HepG2 (cell line): ENCODE results near the gene MGAT4C. TPM values are rescaled to one million over a fixed set of nuclear protein-coding genes. Genes with fewer than 3 reads are reported as not detected.

ENCODE experiments used
- ATAC-seq: fragments of 200-7000 bp; cut with Tn5 transposase; 3 replicates; pipeline ENCODE4 v1.9.1; 2020; ENCODE audit warnings: mild to moderate bottlenecking, moderate library complexity
- BruUV-seq: library from RNA; stranded (reverse); fragments of 400-500 nt; replicated peaks from 2 replicates; lab custom pipeline; 2021; lab: Mats Ljungman, UMichigan
- CTCF ChIA-PET: fragments of 300-600 bp; formaldehyde crosslinking; extraction: SDS; loops from one replicate; lab custom pipeline; 2021; ENCODE audit warnings: low total read pairs, inconsistent platforms, low intra/inter-chr PET ratio; lab: Yijun Ruan, JAX
- POLR2A ChIA-PET: fragments of 350-600 bp; sonication (Branson Sonifier 250); formaldehyde crosslinking; loops from one replicate; lab custom pipeline; 2020; ENCODE audit warnings: antibody characterized with exemption, inconsistent platforms; lab: Yijun Ruan, JAX
- DNase-seq: peaks from one replicate; pipeline ENCODE4 v3.0.0-alpha.2; 2015; ENCODE audit warnings: low spot score
- FAIRE-seq: peaks from 3 replicates; lab custom pipeline; 2011; peaks lifted over from hg19 to GRCh38; lab: Jason Lieb, UNC
- H2AFZ ChIP-seq: one replicate; pipeline ENCODE4 v1.6.1; 2011; ENCODE audit warnings: low read length, inconsistent platforms
- H3K27ac ChIP-seq: fragments of 300-600 bp; 3 replicates; pipeline ENCODE4 v1.8.0; 2011; ENCODE audit warnings: mixed run types, mild to moderate bottlenecking, mixed read lengths, low read length, inconsistent platforms; ENCODE audit not compliant: insufficient read depth; ENCODE audit errors: extremely low read length
- H3K27me3 ChIP-seq, 2 experiments: fragments of 200-600 bp in 1 of 2; 2 replicates in 1 of 2; 3 replicates in 1 of 2; pipeline versions ENCODE4 v1.6.0 to v1.8.0; 2011; ENCODE audit warnings: low read length in 2 of 2, mild to moderate bottlenecking in 2 of 2, moderate library complexity in 2 of 2, inconsistent platforms in 1 of 2; ENCODE audit not compliant: insufficient read depth in 2 of 2, control insufficient read depth in 1 of 2
- H3K36me3 ChIP-seq, 2 experiments: fragments of 200-600 bp in 1 of 2; replicated peaks in 1 of 2; 2 replicates in 1 of 2; 3 replicates in 1 of 2; pipeline versions ENCODE4 v1.5.1 to v1.8.0; 2011; ENCODE audit warnings: low read length in 2 of 2, inconsistent platforms in 1 of 2; ENCODE audit not compliant: insufficient read depth in 2 of 2, control insufficient read depth in 1 of 2
- H3K4me1 ChIP-seq: 2 replicates; pipeline ENCODE4 v1.5.1; 2012; ENCODE audit warnings: low read length, inconsistent platforms; ENCODE audit not compliant: insufficient read depth
- H3K4me2 ChIP-seq: 2 replicates; pipeline ENCODE4 v1.6.0; 2011; ENCODE audit warnings: low read depth, low read length, inconsistent platforms
- H3K4me3 ChIP-seq, 3 experiments: fragments of 200-600 bp in 1 of 3; sonication (generic), shearing (Covaris generic) in 1 of 3; replicated peaks in 1 of 3; 2 replicates each; pipeline ENCODE4 v1.5.1; 2011 to 2016; ENCODE audit warnings: low read length in 3 of 3, inconsistent platforms in 2 of 3, low read depth in 2 of 3, mild to moderate bottlenecking in 2 of 3, control low read depth in 1 of 3, mixed read lengths in 1 of 3; ENCODE audit not compliant: insufficient read depth in 1 of 3
- H3K79me2 ChIP-seq: one replicate; pipeline ENCODE4 v1.6.1; 2011; ENCODE audit warnings: low read length, inconsistent platforms; ENCODE audit not compliant: insufficient read depth
- H3K9ac ChIP-seq: 2 replicates; pipeline ENCODE4 v1.6.0; 2011; ENCODE audit warnings: mild to moderate bottlenecking, low read depth, low read length, inconsistent platforms; ENCODE audit not compliant: insufficient read depth
- H3K9me3 ChIP-seq: 2 replicates; pipeline ENCODE4 v1.5.1; 2012; ENCODE audit warnings: mild to moderate bottlenecking, low read length
- H4K20me1 ChIP-seq: 2 replicates; pipeline ENCODE4 v1.6.0; 2011; ENCODE audit warnings: inconsistent platforms, mild to moderate bottlenecking, low read length, moderate library complexity; ENCODE audit not compliant: insufficient read depth
- AGO2 ChIP-seq: fragments of 200-400 bp; formaldehyde crosslinking; optimal IDR thresholded peaks from 2 replicates; pipeline ENCODE3; 2017; ENCODE audit warnings: mild to moderate bottlenecking, low read depth, low read length, moderate library complexity
- ATM ChIP-seq: fragments of 450-650 bp; IDR thresholded peaks from 2 replicates; pipeline ENCODE4 v1.7.1; 2017; ENCODE audit warnings: mild to moderate bottlenecking, borderline replicate concordance
- DNMT1 ChIP-seq: sonication (generic); formaldehyde crosslinking; IDR thresholded peaks from 2 replicates; pipeline ENCODE4 v1.5.1; 2020; ENCODE audit warnings: mild to moderate bottlenecking, missing genetic modification reagents
- MED1 ChIP-seq: sonication (generic); formaldehyde crosslinking; IDR thresholded peaks from 2 replicates; pipeline ENCODE4 v1.4.0; 2020; ENCODE audit warnings: missing genetic modification reagents
- MZF1 ChIP-seq: sonication (generic); formaldehyde crosslinking; IDR thresholded peaks from 2 replicates; pipeline ENCODE4 v1.8.1; 2023; ENCODE audit warnings: mild to moderate bottlenecking, missing genetic modification reagents, borderline replicate concordance
- PAXIP1 ChIP-seq: sonication (generic); formaldehyde crosslinking; conservative IDR thresholded peaks from 2 replicates; pipeline ENCODE4 v1.4.0; 2020; ENCODE audit warnings: mild to moderate bottlenecking, missing genetic modification reagents, moderate library complexity
- SALL1 ChIP-seq: sonication (generic); formaldehyde crosslinking; IDR thresholded peaks from 2 replicates; pipeline ENCODE4 v1.8.0; 2022; ENCODE audit warnings: mild to moderate bottlenecking, missing genetic modification reagents
- SRSF9 ChIP-seq: fragments of 200-400 bp; formaldehyde crosslinking; IDR thresholded peaks from 2 replicates; pipeline ENCODE4 v1.6.1; 2018; ENCODE audit warnings: borderline replicate concordance, mild to moderate bottlenecking, low read depth, low read length; ENCODE audit not compliant: insufficient read depth, poor library complexity, severe bottlenecking
- TARDBP ChIP-seq: sonication (generic); formaldehyde crosslinking; IDR thresholded peaks from 2 replicates; pipeline ENCODE4 v1.8.0; 2022; ENCODE audit warnings: mild to moderate bottlenecking, missing genetic modification reagents
- ZMYM2 ChIP-seq: sonication (generic); formaldehyde crosslinking; IDR thresholded peaks from 2 replicates; pipeline ENCODE4 v1.8.0; 2022; ENCODE audit warnings: mild to moderate bottlenecking, missing genetic modification reagents
- ZNF256 ChIP-seq: sonication (generic); formaldehyde crosslinking; conservative IDR thresholded peaks from 2 replicates; pipeline ENCODE4 v1.4.0; 2020; ENCODE audit warnings: missing genetic modification reagents
- ZNF326 ChIP-seq: sonication (generic); formaldehyde crosslinking; IDR thresholded peaks from 2 replicates; pipeline ENCODE4 v1.4.0; 2020; ENCODE audit warnings: missing genetic modification reagents, borderline replicate concordance
- ZNF567 ChIP-seq: sonication (generic); formaldehyde crosslinking; IDR thresholded peaks from 2 replicates; pipeline ENCODE4 v1.8.1; 2023; ENCODE audit warnings: mild to moderate bottlenecking, missing genetic modification reagents, borderline replicate concordance
- ZNF790 ChIP-seq: sonication (generic); formaldehyde crosslinking; IDR thresholded peaks from 2 replicates; pipeline ENCODE4 v1.8.0; 2022; ENCODE audit warnings: missing genetic modification reagents, mild to moderate bottlenecking, borderline replicate concordance
- WGBS: methylation state at CpG from one replicate; pipeline ENCODE4 v1.1.6; 2017; ENCODE audit warnings: low lambda C conversion rate; 5-methylcytosine and 5-hydroxymethylcytosine counted together
- in situ Hi-C: cut with HindIII; loops from 2 replicates; pipeline ENCODE4 v1.10.0; 2017; ENCODE audit warnings: low pct_unique_long_range_greater_than_20kb; ENCODE audit not compliant: extremely low pct_ligation_motif_present
- intact Hi-C: fragments of 100-400 bp; cut with micrococcal nuclease; formaldehyde crosslinking; loops from one replicate; pipeline ENCODE4 v1.10.0; 2022; ENCODE audit not compliant: unreplicated experiment
- polyA plus RNA-seq, 8 experiments: library from polyadenylated mRNA; depleted of rRNA in 3 of 8; stranded (reverse) in 7 of 8; unstranded in 1 of 8; fragments of >200 nt; fragmentation: Illumina TruSeq in 4 of 8; extraction: Trizol in 4 of 8; gene quantifications; 2 replicates each; pipeline versions ENCODE4 v1.2.1 to v1.2.3, GENCODE V29; 2011 to 2016; ENCODE audit warnings: low read depth in 4 of 8, missing spikeins in 1 of 8, mixed read lengths in 1 of 8; ENCODE audit not compliant: insufficient read depth in 1 of 8
- total RNA-seq, 5 experiments: library from RNA; depleted of rRNA; stranded (reverse); fragments of >200 nt; fragmentation: Illumina TruSeq; extraction: Trizol; gene quantifications; 2 replicates each; pipeline ENCODE4 v1.2.3, GENCODE V29; 2016; ENCODE audit warnings: low read depth in 1 of 5
- TF ChIP-seq, protein P1 (sequence below): sonication (generic); IDR thresholded peaks from 2 replicates; pipeline ENCODE4 v1.6.1; 2016; ENCODE audit warnings: low read depth, borderline replicate concordance
- TF ChIP-seq, protein P2 (sequence below): sonication (generic); formaldehyde crosslinking; IDR thresholded peaks from 2 replicates; pipeline ENCODE4 v1.4.0; 2020; ENCODE audit warnings: missing genetic modification reagents, borderline replicate concordance

MGAT4C gene
- total and polyA plus RNA-seq, 2 of the 13 experiments (the other 11 are each of a cell fraction or from before 2014, with no cell fraction given): not detected

- no peak for TF ChIP-seq PAXIP1 (CRISPR knock-in tag)
- TF ChIP-seq, protein P1, sequence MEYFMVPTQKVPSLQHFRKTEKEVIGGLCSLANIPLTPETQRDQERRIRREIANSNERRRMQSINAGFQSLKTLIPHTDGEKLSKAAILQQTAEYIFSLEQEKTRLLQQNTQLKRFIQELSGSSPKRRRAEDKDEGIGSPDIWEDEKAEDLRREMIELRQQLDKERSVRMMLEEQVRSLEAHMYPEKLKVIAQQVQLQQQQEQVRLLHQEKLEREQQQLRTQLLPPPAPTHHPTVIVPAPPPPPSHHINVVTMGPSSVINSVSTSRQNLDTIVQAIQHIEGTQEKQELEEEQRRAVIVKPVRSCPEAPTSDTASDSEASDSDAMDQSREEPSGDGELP: no peak
Measured at GRCh38 chr12:86213012-86213411, 43.2 kb downstream of the MGAT4C start (continued).

- ChIA-PET CTCF (no interaction called here), POLR2A (no interaction called here)
- Histone ChIP-seq H3K27me3 (no peaks in the 10 kb centered on the region), H4K20me1 (no peaks in the 10 kb centered on the region), H3K36me3 (no peaks in the 10 kb centered on the region), H3K4me3 (no peak overlapping the region), H2AFZ (no peak overlapping the region), H3K9ac (no peak overlapping the region), H3K27ac (no peak overlapping the region), H3K4me1 (no peaks in the 10 kb centered on the region), H3K9me3 (no peaks in the 10 kb centered on the region), H3K4me2 (no peak overlapping the region), H3K79me2 (no peaks in the 10 kb centered on the region)
- DNase-seq: no peak
- WGBS: 3% methylated on average over 4 of the region's 4 CpGs
- BruUV-seq: no TSS peak
- TF ChIP-seq MZF1 (CRISPR knock-in tag): no peak
- TF ChIP-seq ZNF326 (CRISPR knock-in tag): no peak
- no peak for TF ChIP-seq ZMYM2
- no peak for TF ChIP-seq SRSF9
- no peak for TF ChIP-seq ZNF790 (CRISPR knock-in tag)
- no peak for TF ChIP-seq ZNF567 (CRISPR knock-in tag)
- TF ChIP-seq SALL1 (CRISPR knock-in tag): no peak
- TF ChIP-seq, protein P2, sequence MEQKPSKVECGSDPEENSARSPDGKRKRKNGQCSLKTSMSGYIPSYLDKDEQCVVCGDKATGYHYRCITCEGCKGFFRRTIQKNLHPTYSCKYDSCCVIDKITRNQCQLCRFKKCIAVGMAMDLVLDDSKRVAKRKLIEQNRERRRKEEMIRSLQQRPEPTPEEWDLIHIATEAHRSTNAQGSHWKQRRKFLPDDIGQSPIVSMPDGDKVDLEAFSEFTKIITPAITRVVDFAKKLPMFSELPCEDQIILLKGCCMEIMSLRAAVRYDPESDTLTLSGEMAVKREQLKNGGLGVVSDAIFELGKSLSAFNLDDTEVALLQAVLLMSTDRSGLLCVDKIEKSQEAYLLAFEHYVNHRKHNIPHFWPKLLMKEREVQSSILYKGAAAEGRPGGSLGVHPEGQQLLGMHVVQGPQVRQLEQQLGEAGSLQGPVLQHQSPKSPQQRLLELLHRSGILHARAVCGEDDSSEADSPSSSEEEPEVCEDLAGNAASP: no peak
- TF ChIP-seq AGO2: no peak
- TF ChIP-seq MED1: no peak
- no peak for TF ChIP-seq ZNF256 (CRISPR knock-in tag)
- TF ChIP-seq ATM: no peak
- no peak for TF ChIP-seq DNMT1 (CRISPR knock-in tag)
- TF ChIP-seq TARDBP (CRISPR knock-in tag): no peak
- in situ Hi-C loops (no loop called here), intact Hi-C loops (loop anchor here (2.0 kb wide), 1 partner anchor 218 kb away; no protein-coding TSS in a partner anchor)
- FAIRE-seq: no peak
- ATAC-seq: no peak
Measured at GRCh38 chr12:86198696-86199444, 57.3 kb downstream of the MGAT4C start.
